Frontal cortex (tissue), 4 donors: Measurements from ENCODE around the gene RBKS. TPM values are rescaled to one million over a fixed set of nuclear protein-coding genes. Genes with fewer than 3 reads are reported as not detected.

Source experiments
- DNase-seq, 2 donors: peaks; one replicate each; pipeline ENCODE4 v3.0.0; 2012; ENCODE audit warnings: low spot score in 2 of 2
- FAIRE-seq: peaks from 2 replicates; lab custom pipeline; 2012; peaks lifted over from hg19 to GRCh38; lab: Jason Lieb, UNC
- total RNA-seq: library from RNA; depleted of rRNA; stranded (reverse); fragments of >200 nt; gene quantifications from one replicate; pipeline ENCODE4 v1.2.3, GENCODE V29; 2014
- donor health status: control.
- donor health status: control.
- donor health status: control.

RBKS gene
- total RNA-seq, 1 donor from 2014 or later, result 3.7 TPM

DNA sequence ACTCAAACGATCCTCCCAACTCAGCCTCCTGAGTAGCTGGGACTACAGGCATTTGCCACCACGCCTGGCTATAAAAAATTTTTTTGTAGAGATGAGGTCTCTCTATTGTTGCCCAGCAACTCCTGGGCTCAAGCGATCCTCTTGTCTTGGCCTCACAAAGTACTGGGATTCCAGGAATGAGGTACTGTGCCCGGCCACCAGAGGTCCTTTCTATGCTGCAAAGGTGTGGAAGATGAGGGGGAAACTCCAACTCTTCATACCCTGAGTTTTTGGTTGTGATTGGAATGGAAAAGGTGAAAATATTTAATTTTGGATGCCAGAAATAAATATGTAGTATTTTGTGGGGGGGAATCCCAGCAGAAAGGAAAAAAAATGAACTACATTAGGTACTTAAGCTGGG lies 82.7 kb downstream of the RBKS start:
- FAIRE-seq (no peak), DNase-seq (no peak)

DNA sequence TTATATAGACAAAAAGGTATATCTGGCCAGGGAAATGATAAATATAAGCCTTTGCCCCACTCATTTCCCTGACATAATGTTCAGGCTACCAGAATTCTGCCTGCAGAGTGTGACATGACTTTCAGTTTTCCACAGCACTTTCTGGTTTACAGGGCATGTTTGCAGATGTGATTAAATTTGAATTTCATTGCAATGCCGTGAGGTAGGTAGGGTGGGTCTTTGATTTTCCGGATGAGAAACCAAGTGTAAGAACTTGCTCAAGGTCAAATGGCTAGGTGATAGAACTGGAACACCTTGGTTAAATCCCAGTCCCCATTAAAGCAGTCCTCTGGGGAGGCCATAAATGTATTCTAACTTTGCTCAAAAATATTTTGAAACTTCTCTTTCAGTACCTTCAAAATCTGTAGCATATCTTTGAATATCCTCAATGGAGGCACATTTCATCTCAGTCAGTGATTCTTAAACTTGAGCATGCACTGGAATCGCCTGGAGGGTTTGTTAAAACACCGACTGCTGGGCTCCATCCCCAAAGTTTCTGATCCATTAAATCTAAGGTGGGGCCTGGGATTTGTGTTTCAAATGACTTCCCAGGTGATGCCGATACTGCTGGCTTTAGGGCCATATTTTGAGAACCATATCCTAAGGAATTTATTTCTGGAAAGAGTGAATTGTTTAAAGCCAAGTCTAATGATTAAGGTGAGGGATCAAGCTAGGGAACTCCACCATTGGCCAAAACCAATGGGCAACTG lies 83.7 kb downstream of the RBKS start:
- FAIRE-seq (no peak), DNase-seq (no peak)

DNA sequence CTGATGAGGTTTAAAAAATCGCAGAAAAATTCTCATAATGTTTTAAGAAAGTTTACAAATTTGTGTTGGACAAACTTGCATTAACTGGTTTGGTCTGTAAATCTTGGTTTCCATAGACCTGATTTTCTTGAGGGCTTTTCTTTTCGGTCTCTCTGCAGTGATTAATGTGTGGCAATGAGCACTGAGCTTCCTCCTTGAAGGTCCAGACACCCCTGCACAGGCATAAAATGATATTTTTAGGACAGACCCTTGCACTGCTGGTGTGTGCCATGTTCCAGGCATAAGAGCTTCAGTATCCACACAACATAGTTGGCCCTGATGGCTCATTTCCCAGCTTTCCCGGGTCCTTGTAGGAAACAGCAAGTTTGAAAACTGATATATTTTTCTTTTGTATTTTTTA lies 85.0 kb downstream of the RBKS start:
- FAIRE-seq, result no peak
- DNase-seq, result no peak

DNA sequence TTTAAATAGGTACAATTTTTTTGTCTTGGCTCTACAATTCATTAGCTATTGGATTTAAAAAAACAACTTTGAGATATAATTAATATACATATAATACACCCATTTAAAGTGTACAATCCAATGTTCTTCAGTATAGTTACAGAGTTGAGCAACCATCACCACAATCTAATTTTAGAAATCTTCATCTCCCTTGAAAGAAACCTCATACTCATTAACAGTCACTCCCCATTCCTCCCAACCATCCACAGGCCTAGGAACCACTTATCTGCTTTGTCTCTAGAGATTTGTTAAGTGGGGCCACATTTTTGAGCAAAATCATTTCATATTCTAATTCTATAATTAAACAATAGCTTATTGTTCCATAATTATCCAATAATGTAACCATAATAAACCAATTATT lies 86.0 kb downstream of the RBKS start:
- DNase-seq, result no peak
- no peak for FAIRE-seq

DNA sequence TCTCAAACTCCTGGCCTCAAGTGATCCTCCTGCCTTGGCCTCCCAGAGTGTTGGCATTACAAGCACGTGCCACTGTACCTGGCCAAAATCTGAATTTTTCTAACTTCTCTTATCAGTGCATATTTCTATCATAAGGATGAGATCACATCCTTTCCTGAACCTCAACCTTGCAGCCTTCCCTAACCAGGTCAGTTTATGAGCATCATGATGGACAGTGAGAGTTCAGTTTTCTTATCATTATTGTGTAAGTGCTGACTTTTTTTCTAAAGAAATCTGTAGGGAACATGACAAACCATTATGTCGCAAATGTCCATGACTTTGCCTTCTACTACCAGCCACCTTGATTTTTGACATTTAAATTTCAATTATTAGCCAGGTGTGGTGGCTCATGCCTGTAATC lies 87.1 kb downstream of the RBKS start:
- DNase-seq (no peak), FAIRE-seq (no peak)

DNA sequence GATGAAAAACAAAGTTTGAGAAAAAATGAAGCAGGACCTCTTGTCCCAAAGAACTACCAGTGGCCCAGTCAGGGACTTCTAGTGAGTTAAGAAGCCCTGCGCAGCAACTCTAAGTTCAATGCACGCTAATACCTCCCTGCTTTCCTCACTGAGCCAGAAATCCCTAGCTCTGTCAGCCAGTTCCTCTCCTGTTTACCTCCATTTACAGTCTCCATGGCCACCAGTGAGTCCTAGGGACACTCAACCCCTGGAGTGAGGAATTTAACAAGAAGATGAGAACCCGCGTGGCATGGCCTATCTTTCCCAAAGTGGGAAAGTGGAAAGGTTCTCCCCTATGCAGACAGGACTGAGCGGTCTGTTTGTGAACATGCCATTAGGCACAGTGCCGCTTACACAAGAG lies 87.6 kb downstream of the RBKS start:
- FAIRE-seq (no peak), DNase-seq (no peak)

DNA sequence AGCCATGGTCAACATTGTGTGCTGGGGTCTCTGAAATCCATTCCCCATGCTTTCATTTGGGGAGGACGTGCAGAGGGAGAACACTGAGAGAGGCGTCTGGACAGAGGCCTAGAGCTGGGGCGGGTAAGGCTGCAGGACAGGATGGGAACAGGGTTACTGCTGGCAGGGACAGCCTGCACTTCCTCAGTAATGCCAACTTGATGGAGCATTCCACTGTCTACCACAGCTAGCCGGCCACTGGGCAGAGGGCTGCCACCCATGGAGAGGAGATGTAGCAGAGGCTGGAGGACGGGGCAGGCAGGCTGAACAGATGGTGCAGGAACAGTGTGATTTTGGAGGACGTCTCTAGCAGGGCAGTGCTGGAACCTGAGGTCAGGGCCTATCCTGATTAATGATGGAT lies 89.3 kb downstream of the RBKS start:
- no peak for FAIRE-seq
- DNase-seq, result no peak

DNA sequence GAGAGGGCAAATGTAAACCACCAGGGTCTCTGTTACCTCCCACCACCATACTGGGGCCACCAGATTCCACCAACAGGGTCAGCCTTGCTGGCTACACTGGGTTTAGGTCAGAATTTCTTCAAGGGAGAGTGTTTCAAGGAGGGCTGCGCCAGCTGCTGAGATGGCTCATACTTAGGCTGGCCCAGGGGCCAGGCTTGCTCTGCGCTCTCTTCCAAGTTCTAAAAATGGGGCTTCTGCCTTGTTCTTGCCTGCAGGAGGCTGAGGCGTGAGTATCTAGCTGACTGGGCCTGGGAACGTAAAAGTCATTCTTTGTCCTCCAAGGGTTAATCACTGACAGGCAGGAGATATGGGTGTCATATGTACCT lies 90.6 kb downstream of the RBKS start:
- no peak for DNase-seq
- FAIRE-seq, result no peak

DNA sequence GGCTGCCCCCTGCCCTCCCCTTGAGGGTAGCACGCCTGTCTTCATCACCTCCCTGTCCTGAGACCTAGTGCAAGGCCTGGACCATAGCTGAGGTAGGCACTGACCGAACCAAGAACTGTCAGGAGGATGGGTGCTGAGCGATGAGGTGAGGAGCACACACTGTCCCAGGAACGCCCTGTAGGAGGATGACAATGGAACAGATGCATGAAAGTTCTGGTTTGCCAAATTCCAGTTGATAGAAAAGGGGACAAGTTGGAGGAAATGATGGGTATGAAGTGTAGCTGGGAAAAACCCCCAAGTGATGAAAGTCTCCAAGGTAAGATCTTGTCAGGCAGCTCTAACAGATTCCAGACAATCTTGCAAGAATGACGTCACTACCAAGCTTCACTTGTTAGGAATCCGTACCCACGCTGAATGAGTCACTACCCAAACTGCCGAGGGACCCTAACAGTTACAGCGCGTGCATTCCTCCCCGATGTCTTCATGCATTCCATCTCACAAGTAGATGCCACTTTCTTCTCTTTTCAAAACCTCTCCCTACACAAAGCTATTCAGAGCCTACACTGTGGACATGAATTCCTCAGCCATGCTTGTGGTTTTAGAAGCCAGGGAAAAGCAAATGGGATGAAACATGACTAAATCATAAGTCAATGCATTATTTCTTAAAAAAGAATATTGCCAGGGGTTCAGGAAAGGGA lies 91.1 kb downstream of the RBKS start:
- no peak for FAIRE-seq
- DNase-seq, result no peak

DNA sequence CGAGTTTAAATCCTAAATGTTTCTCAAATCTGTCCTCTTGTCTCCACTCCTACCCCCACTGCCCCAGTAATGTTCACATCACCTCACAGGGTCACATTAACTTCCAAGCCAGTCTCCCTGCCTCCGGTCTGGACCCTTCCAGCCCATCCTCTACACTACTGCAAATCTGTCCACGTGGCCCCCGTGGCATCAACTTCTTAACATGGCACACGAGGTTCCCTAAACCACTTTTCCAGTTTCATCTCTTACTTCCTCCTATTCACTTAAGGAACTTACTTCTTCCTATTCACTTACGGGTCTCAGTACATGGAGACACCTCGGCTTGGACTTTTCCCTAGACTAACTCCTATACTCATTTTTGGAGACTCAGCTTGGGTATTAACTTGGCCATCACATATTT lies 91.7 kb downstream of the RBKS start:
- FAIRE-seq, result no peak
- no peak for DNase-seq

DNA sequence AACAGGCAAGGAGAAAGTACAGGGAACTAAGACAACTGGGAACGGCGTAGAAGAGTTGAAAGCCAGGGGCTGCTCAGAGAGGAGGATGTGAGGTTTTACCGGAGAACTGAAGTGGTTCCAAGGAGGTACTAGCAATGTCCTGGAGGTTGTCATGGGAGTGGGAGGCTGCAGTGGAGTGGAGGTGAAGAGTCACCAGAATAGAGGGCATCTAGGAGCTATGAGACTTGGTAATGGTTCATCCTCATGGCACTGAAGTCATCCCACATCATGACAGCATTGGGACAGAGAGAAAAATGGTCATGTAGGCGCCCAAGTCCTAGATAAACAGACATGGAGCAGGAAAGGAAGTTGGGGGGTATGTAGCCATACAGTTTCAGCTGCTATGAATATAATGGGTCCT lies 92.3 kb downstream of the RBKS start:
- DNase-seq (no peak), FAIRE-seq (no peak)

DNA sequence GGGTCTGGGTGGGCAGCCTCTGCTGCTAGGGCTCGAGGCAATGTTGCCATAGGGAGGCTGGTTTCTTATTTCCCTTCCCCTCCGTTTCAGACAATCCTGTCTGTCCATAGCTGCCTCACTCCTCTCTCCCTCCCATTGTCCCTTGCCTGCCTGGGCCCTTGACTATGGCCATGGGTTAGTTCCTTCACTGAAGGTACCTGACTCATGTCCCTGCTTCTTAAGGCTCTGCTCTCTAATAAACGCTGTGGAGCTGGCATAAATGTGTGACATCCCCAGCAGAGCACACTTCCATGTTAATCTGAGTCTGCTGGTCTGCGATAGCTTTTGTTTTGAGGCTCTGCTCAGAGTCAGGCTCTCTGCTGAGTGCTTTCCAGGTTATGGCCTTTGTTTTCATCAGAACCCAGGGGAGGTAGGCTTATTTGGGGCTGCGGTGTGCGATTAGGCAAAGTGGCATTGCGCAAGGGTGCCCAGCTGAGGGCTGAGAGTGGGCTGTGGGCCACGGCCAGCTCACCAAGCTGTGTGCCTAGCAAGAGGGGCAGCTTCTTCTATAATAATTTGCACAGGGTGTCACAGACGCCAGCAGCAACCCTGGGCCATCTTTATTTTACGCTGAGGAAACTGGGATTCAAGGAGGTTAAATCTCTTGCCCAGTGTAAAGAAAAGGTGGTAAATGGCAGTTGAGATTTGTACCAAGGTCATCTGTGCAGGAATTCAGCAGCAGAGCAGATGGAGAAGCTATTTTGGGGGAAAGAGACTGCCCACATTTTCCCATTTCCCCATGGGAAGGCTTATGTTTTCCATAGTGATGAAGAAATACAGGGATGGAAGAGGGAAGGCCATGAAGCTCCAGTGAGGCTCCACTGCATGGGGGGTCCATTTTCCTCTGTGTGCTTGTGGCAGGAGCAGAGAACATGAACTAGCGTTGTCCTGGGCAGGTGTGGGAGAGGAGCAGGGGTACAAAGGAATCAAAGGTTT lies 93.1 kb downstream of the RBKS start:
- no peak for DNase-seq
- FAIRE-seq, result no peak

DNA sequence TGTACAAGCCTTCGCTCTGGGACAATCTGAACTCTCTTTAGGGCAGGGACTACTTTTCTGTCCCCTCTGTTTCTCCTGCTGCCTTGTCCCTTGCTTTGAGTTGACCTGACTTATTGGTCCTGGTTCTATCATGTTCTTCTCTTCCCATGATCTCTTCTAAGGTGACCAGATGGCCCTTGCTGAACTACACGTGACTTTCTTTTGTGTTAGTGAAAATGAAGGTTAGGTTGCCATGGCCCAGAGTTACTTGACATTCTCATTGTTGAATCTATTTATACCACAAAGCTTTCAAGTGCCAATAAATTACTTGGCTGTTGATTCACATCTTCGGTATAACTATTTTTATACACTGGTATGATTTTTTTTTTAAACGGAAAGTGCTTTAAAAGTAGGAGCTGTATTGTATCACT lies 94.3 kb downstream of the RBKS start:
- no peak for FAIRE-seq

DNA sequence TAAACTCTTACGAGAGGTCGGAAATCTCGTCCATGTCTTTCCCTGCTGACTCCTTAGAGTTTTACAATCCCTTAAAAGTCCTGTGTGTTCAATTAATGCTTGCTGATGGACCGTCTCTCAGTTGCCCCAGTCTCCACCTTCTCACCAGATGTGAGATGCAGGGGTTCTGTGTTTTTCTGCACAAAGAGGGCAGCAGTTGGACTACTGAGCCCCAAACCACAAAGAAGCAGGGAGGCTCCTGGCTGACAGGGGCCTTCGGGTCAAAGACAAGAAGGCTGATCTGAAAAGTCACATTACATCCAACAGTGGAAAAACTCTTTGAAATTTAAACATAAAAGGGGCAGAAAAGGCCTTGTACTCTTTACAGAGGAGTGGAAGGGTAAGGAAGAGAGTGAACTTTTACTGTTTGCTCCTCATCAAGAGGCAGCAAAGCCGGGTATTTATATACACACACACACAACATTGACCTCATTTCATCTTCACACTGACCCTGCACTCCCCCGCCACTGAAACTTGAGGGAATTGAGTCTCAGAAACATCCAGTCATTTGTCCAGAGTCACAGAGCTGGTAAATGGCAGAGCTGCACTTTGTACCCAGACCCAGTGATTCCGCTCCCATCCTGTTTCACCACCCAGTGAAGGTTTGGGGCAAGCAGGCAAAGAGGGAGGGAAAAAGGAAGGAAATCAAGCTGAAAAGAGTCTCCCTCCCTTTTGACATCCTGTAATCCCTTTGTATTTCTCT lies 94.9 kb downstream of the RBKS start:
- DNase-seq (no peak), FAIRE-seq (no peak)

More for the DNA sequence above, 94.3 kb downstream of the RBKS start:
- no peak for DNase-seq

DNA sequence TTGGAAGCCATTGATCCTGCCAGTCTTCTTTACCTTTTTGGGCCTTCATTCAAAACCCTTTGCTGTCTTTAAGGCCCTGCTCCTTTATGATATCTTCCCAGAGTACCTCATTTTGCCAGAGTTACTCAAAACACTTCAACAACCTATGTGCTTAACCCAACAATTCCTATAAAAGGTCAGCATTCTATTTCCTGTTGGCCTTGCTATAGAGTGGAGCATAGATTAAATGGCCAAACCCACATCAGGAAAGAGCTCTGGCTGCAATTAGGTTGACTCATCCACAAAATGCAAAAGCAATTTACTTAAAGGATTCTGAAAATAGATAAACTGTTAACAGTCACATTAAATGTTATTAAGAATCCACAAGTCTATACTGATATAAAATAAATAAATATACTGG lies 97.4 kb downstream of the RBKS start:
- DNase-seq (no peak), FAIRE-seq (no peak)

DNA sequence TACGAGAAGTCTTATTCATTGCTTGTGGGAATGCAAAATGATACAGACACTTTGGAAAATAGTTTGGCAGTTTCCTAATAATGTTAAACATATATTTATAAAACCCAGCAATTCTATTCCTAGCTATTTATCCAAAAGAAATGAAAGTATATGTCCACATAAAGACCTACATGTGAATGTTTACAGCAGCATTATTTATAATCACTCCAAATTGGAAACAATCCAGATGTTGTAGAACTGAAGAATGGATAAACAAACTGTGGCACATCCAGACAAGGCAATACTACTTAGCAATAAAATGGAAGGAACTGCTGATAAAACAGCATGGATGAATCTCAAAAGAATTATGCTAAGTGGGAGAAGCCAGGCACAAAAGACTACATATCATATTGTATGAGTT lies 99.4 kb downstream of the RBKS start:
- DNase-seq, result no peak
- FAIRE-seq, result no peak

DNA sequence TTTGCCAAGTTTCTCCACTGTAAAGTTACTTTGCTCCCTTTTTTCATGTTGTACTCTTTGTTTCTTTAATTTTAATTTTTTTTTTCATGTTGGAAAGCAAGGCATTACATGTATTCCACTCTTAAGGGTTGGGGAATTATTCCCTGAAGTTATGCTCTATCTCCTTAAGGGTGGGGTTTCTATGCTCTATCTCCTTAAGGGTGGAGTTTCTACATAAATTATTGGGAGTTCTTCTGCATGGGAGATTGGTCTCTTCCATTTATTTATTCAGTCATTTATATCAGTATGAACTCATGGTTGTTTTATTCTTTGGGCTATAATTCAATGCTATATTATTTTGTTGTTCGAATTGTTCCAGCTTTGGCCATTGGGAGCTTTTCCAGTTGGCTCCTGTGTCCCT lies 107.5 kb downstream of the RBKS start:
- FAIRE-seq, result no peak
- DNase-seq, result no peak

DNA sequence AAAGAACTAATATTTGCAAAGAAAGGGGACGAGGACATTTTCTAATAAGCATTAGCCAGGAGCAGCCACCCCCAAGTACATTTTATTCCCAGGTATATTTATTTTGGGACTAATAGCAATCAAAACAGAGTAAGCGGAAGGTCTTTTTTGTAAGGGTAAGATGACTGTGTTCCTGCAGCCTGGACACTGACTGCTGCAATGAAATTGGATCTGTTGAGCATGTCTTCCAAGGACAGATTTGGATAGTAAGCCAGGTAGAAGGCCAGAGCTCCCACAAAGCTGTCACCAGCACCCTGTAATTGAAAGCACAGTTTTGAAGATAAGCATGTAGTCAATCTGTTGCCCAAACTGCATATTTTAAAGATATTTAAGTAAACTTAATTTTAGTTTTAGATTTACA lies 108.7 kb downstream of the RBKS start:
- no peak for FAIRE-seq
- DNase-seq, result no peak

DNA sequence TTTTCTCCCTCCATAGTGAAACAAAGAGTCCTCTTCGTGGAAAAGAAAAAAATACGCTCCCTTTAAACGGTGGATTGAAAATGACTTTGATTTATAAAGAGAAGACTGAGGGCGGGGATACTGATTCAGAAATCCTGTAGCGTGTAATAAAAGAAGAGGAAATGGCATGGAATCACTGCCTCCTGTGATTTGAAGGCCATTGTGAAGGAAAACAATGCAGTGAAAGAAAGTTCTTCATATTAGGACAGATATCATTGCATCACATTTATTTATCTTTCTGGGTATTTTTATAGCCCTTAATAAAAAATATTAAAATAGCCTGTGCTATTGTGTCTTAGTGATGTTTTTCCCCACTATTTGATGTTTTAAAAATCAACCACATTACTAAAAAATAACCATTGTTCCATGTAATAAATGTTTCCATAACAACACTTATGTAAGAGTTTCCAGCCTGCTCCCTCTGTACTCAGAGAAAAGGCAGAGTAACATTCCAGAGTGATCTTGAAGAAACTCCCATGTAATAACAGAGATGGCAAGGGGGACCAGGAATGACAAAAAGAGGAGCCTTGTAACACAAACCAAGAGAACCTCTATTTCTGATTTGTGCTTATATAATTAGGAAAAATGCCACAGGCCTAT lies 110.7 kb downstream of the RBKS start:
- no peak for FAIRE-seq
- no peak for DNase-seq

DNA sequence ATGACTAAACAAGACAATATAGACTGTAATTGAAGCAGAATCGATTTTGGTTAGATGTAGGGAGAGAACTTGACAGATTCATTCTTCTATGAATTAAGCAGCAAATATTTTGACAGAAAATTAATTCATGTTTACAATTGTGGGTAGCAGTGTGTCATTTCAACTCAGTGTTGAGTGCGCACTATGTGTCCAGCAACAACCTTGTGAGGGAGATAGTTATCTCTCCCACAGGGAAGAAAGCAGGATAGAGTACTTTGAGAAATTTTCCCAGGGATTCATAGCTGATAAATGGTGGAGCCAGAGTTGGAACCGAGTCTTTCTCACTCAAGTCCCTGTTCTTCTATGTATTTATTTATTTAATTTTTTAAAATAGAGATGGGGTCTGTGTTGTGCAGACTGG lies 113.5 kb downstream of the RBKS start:
- no peak for FAIRE-seq
- DNase-seq, result no peak
